SK-N-SH (cell line): ENCODE measurements around the gene PTPN4.

Experiments used
- EP300 ChIP-seq, 2 experiments: IDR thresholded peaks; 2 replicates each; pipeline versions ENCODE4 v1.4.0 to v1.6.1; 2012; ENCODE audit warnings: borderline replicate concordance in 1 of 2, low read depth in 1 of 2, low read length in 1 of 2
- GABPA ChIP-seq: IDR thresholded peaks from 2 replicates; pipeline ENCODE4 v1.4.0; 2012; ENCODE audit warnings: low read depth, mild to moderate bottlenecking
- MXI1 ChIP-seq: IDR thresholded peaks from 2 replicates; pipeline ENCODE4 v1.6.1; 2012; ENCODE audit warnings: mild to moderate bottlenecking, low read depth, low read length, improper control_type of control experiment
- NFIC ChIP-seq: IDR thresholded peaks from 2 replicates; pipeline ENCODE4 v1.4.0; 2012; ENCODE audit warnings: borderline replicate concordance
- POLR2AphosphoS5 ChIP-seq: IDR thresholded peaks from 2 replicates; pipeline ENCODE4 v1.6.1; 2012; ENCODE audit warnings: low read depth, low read length
- RAD21 ChIP-seq: IDR thresholded peaks from 2 replicates; pipeline ENCODE4 v1.6.1; 2012; ENCODE audit warnings: mild to moderate bottlenecking, low read length
- REST ChIP-seq: IDR thresholded peaks from 2 replicates; pipeline ENCODE4 v1.6.1; 2012; ENCODE audit warnings: mild to moderate bottlenecking, low read depth, low read length, moderate library complexity
- SMC3 ChIP-seq: IDR thresholded peaks from 2 replicates; pipeline ENCODE4 v1.6.1; 2012; ENCODE audit warnings: low read depth, low read length, improper control_type of control experiment
- USF2 ChIP-seq: fragments of 150-350 bp; IDR thresholded peaks from 2 replicates; pipeline ENCODE4 v1.6.1; 2017; ENCODE audit warnings: antibody characterized with exemption, low read length, low read depth, borderline replicate concordance
- TF ChIP-seq, protein P1 (sequence below): fragments of 200-600 bp; sonication (generic); IDR thresholded peaks from 2 replicates; pipeline ENCODE4 v1.6.1; 2017; ENCODE audit warnings: antibody characterized with exemption, mild to moderate bottlenecking, moderate library complexity

DNA sequence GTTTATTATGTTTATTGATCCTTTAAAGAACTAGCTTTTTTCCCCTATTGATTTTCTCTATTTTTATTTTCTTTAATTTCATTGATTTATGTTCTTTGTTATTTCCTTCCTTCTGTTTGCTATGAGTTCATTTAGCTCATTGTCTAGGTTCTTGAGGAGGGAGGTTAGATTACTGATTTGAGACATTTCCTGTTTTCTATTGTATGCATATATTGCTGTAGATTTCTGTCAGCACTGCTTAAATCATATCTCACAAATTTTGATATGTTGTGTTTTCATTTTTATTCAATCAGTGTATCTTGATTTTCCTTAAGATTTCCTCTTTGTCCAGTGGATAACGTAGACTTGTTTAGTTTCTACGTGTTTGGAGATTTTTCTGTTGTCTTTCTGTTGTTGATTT, 43.4 kb downstream of the PTPN4 start:
- TF ChIP-seq MXI1, result no peak
- TF ChIP-seq, protein P1, sequence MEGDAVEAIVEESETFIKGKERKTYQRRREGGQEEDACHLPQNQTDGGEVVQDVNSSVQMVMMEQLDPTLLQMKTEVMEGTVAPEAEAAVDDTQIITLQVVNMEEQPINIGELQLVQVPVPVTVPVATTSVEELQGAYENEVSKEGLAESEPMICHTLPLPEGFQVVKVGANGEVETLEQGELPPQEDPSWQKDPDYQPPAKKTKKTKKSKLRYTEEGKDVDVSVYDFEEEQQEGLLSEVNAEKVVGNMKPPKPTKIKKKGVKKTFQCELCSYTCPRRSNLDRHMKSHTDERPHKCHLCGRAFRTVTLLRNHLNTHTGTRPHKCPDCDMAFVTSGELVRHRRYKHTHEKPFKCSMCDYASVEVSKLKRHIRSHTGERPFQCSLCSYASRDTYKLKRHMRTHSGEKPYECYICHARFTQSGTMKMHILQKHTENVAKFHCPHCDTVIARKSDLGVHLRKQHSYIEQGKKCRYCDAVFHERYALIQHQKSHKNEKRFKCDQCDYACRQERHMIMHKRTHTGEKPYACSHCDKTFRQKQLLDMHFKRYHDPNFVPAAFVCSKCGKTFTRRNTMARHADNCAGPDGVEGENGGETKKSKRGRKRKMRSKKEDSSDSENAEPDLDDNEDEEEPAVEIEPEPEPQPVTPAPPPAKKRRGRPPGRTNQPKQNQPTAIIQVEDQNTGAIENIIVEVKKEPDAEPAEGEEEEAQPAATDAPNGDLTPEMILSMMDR, result no peak
- no peak for TF ChIP-seq SMC3
- TF ChIP-seq REST, result no peak
- no peak for TF ChIP-seq NFIC
- TF ChIP-seq RAD21, result no peak
- TF ChIP-seq GABPA, result no peak
- TF ChIP-seq POLR2AphosphoS5, result no peak
- TF ChIP-seq EP300 (IDR thresholded peaks at IDR 0.05; ENCODE audit: borderline replicate concordance in 1 of 2, low read depth in 1 of 2, low read length in 1 of 2), result no peak
- no peak for TF ChIP-seq USF2
